Smooth muscle cell (in vitro differentiated cells): ENCODE measurements around the gene TRABD2B. TPM values are rescaled to one million over a fixed set of nuclear protein-coding genes. Genes with fewer than 3 reads are reported as not detected.

Experiments used
- DNase-seq: peaks from one replicate; lab custom pipeline; 2025; ENCODE audit not compliant: unreplicated experiment; lab: John Stamatoyannopoulos, UW
- H2AFZ ChIP-seq: fragments of 200-600 bp; sonication (generic); 2 replicates; pipeline ENCODE4 v1.6.0; 2016; ENCODE audit warnings: antibody characterized with exemption, low read depth, mild to moderate bottlenecking
- H3F3A ChIP-seq: fragments of 200-600 bp; sonication (generic); 2 replicates; pipeline ENCODE4 v1.6.0; 2017; ENCODE audit warnings: antibody characterized with exemption, low read depth
- H3K27ac ChIP-seq: fragments of 200-600 bp; sonication (generic); 2 replicates; pipeline ENCODE4 v1.5.1; 2016; ENCODE audit warnings: low read depth, mild to moderate bottlenecking
- H3K27me3 ChIP-seq: fragments of 200-600 bp; sonication (generic); 2 replicates; pipeline ENCODE4 v1.6.1; 2016; ENCODE audit warnings: low read depth, mild to moderate bottlenecking
- H3K36me3 ChIP-seq: fragments of 200-600 bp; sonication (generic); 2 replicates; pipeline ENCODE4 v1.5.1; 2016; ENCODE audit warnings: low read depth
- H3K4me1 ChIP-seq: fragments of 200-600 bp; sonication (generic); 2 replicates; pipeline ENCODE4 v1.5.1; 2016; ENCODE audit warnings: low read depth
- H3K4me2 ChIP-seq: fragments of 200-600 bp; sonication (generic); 2 replicates; pipeline ENCODE4 v1.6.0; 2016; ENCODE audit warnings: mild to moderate bottlenecking
- H3K4me3 ChIP-seq: fragments of 200-600 bp; sonication (generic); 2 replicates; pipeline ENCODE4 v1.5.1; 2016; ENCODE audit warnings: mild to moderate bottlenecking
- H3K79me2 ChIP-seq: fragments of 200-600 bp; sonication (generic); 2 replicates; pipeline ENCODE4 v1.6.0; 2016; ENCODE audit warnings: low read depth, mild to moderate bottlenecking
- H3K9ac ChIP-seq: fragments of 200-600 bp; sonication (generic); 2 replicates; pipeline ENCODE4 v1.6.0; 2016; ENCODE audit warnings: low read depth
- H3K9me3 ChIP-seq: fragments of 200-600 bp; sonication (generic); replicated peaks from 2 replicates; pipeline ENCODE4 v1.5.1; 2016; ENCODE audit warnings: low read depth
- H4K20me1 ChIP-seq: fragments of 200-600 bp; sonication (generic); 2 replicates; pipeline ENCODE4 v1.6.0; 2016; ENCODE audit warnings: low read depth
- CTCF ChIP-seq: fragments of 200-600 bp; sonication (generic); IDR thresholded peaks from 2 replicates; pipeline ENCODE4 v1.5.1; 2017; ENCODE audit warnings: borderline replicate concordance, mild to moderate bottlenecking, antibody characterized with exemption; ENCODE audit not compliant: insufficient read depth, poor library complexity, severe bottlenecking
- WGBS: methylation state at CpG from one replicate; pipeline ENCODE4 v1.1.7; 2016; ENCODE audit warnings: low lambda C conversion rate; 5-methylcytosine and 5-hydroxymethylcytosine counted together
- polyA plus RNA-seq: library from polyadenylated mRNA; unstranded; fragments of >200 nt; fragmentation: Nextera tagmentation; extraction: Ambion mirVana; gene quantifications from 2 replicates; pipeline ENCODE4 v1.2.1, GENCODE V29; 2016
- total RNA-seq: library from RNA; depleted of rRNA; stranded (reverse); fragments of >200 nt; gene quantifications from 2 replicates; pipeline ENCODE4 v1.2.3, GENCODE V29; 2014

TRABD2B gene
- total and polyA plus RNA-seq, 2 experiments from 2014 or later, result 0.94 to 4.9 TPM

DNA sequence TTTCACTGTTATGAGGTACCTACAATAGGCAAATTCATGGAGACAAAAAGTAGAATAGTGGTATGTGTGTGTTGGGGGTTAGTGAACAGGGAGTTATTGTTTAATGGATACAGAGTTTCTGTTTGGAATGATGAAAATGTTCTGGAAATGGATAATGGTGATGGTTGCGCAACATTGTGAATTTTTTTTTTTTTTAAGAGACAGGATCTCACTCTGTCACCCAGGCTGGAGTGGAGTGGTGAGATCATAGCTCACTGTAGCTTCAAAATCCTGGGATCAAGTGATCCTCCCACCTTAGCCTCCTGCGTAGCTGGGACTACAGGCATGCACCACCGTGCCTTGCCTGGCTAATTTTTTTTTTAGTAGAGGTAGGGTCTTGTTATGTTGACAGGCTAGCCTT, 34.5 kb upstream of the TRABD2B start:
- H3K4me2 ChIP-seq, result no peak overlapping the region
- peaks cover 5% of the 10 kb centered on the region for H3F3A ChIP-seq
- WGBS, result 60% methylated on average over 3 of the region's 3 CpGs
- H3K9me3 ChIP-seq, result no peaks in the 10 kb centered on the region
- no peak overlapping the region for H3K4me3 ChIP-seq
- H3K27me3 ChIP-seq, result no peaks in the 10 kb centered on the region
- H3K9ac ChIP-seq, result no peak overlapping the region
- H4K20me1 ChIP-seq, result no peaks in the 10 kb centered on the region
- no peak overlapping the region for H3K27ac ChIP-seq
- no peaks in the 10 kb centered on the region for H3K36me3 ChIP-seq
- H3K4me1 ChIP-seq, result peaks cover 7% of the 10 kb centered on the region
- no peak for TF ChIP-seq CTCF
- no peaks in the 10 kb centered on the region for H3K79me2 ChIP-seq
- no peak overlapping the region for H2AFZ ChIP-seq
- DNase-seq, result no peak

DNA sequence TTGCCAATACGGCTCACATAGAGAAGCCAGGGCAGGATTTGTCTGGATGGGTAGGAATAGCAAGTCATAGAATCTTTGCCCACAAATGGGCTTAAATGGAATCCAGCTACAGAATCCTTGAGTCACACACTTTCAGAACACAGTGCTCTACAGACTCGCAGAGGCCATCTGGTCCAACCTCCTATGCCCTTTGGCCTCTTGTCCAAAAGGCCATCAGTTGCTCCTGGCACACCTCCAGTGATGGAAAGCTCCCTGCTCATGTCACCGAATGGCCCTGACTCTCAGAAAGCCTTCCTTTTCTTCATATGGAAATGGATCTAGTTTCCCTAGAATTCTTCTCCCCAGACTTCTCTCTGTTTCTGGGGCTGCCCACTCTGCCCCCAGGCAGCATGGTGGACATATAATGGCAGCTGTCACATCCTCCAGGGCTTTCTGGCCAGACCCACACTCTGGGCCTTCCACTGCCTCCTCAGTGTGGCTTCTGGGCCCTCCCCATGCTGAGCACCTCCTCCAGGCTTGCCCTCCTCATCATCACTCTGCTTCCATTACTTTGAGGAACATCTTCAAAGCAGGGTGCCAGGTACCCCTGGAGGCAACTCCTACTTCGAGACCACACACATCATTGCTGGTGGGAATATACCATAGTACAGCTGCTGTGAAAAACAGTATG, 33.6 kb upstream of the TRABD2B start:
- H3K4me1 ChIP-seq, result no peaks in the 10 kb centered on the region
- H2AFZ ChIP-seq, result no peak overlapping the region
- no peaks in the 10 kb centered on the region for H3K27me3 ChIP-seq
- no peak overlapping the region for H3K4me3 ChIP-seq
- no peak overlapping the region for H3K9ac ChIP-seq
- no peaks in the 10 kb centered on the region for H3K79me2 ChIP-seq
- H3K36me3 ChIP-seq, result no peaks in the 10 kb centered on the region
- H3K9me3 ChIP-seq, result no peaks in the 10 kb centered on the region
- no peak for DNase-seq
- H3K4me2 ChIP-seq, result no peak overlapping the region
- TF ChIP-seq CTCF, result no peak
- no peak overlapping the region for H3K27ac ChIP-seq
- H4K20me1 ChIP-seq, result no peaks in the 10 kb centered on the region
- 90% methylated on average over 4 of the region's 4 CpGs for WGBS
- no peaks in the 10 kb centered on the region for H3F3A ChIP-seq

- DNase-seq, result no peak
- no peaks in the 10 kb centered on the region for H3K9me3 ChIP-seq
- no peak overlapping the region for H3K9ac ChIP-seq
- H3K27ac ChIP-seq, result no peak overlapping the region
- TF ChIP-seq CTCF, result no peak
- WGBS, result 87% methylated on average over 4 of the region's 4 CpGs
- no peaks in the 10 kb centered on the region for H3F3A ChIP-seq
- no peaks in the 10 kb centered on the region for H4K20me1 ChIP-seq
- H3K4me1 ChIP-seq, result no peaks in the 10 kb centered on the region
- no peaks in the 10 kb centered on the region for H3K27me3 ChIP-seq
- H2AFZ ChIP-seq, result no peak overlapping the region
- no peaks in the 10 kb centered on the region for H3K36me3 ChIP-seq
- H3K4me2 ChIP-seq, result no peak overlapping the region
- H3K4me3 ChIP-seq, result no peak overlapping the region
- H3K79me2 ChIP-seq, result no peaks in the 10 kb centered on the region
Observed at GRCh38 chr1:48030211-48030610, 33.0 kb upstream of the TRABD2B start.
